Fibroblast of pulmonary artery (primary cell): ENCODE data around the gene PCDHGA4.

Experiments used
- DNase-seq: peaks from one replicate; pipeline ENCODE4 v3.0.0-alpha.2; 2010; ENCODE audit warnings: low read depth
- H3K4me3 ChIP-seq: replicated peaks from 2 replicates; pipeline ENCODE4 v1.5.1; 2011; ENCODE audit warnings: low read depth, mild to moderate bottlenecking, control low read depth, low read length, moderate library complexity
- TF ChIP-seq, protein P1 (sequence below): IDR thresholded peaks from 2 replicates; pipeline ENCODE4 v1.5.1; 2011; ENCODE audit warnings: mild to moderate bottlenecking, control low read depth, low read length, inconsistent platforms; ENCODE audit errors: missing control alignments

PCDHGA4 gene

DNA sequence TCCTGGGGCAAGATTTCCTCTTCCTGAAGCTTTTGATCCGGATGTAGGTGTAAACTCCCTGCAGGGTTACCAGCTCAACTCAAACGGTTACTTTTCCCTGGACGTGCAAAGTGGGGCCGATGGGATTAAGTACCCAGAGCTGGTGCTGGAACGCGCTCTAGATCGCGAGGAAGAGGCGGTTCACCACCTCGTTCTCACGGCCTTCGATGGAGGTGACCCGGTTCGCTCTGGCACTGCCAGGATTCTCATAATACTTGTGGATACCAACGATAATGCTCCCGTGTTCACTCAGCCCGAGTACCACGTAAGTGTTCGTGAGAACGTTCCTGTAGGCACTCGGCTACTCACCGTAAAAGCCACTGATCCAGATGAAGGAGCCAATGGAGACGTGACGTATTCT lies 820 bp downstream of the PCDHGA4 start:
- H3K4me3 ChIP-seq, result peak overlapping the region; percentile 47
- no peak for DNase-seq
- TF ChIP-seq, protein P1, sequence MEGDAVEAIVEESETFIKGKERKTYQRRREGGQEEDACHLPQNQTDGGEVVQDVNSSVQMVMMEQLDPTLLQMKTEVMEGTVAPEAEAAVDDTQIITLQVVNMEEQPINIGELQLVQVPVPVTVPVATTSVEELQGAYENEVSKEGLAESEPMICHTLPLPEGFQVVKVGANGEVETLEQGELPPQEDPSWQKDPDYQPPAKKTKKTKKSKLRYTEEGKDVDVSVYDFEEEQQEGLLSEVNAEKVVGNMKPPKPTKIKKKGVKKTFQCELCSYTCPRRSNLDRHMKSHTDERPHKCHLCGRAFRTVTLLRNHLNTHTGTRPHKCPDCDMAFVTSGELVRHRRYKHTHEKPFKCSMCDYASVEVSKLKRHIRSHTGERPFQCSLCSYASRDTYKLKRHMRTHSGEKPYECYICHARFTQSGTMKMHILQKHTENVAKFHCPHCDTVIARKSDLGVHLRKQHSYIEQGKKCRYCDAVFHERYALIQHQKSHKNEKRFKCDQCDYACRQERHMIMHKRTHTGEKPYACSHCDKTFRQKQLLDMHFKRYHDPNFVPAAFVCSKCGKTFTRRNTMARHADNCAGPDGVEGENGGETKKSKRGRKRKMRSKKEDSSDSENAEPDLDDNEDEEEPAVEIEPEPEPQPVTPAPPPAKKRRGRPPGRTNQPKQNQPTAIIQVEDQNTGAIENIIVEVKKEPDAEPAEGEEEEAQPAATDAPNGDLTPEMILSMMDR, result no peak

DNA sequence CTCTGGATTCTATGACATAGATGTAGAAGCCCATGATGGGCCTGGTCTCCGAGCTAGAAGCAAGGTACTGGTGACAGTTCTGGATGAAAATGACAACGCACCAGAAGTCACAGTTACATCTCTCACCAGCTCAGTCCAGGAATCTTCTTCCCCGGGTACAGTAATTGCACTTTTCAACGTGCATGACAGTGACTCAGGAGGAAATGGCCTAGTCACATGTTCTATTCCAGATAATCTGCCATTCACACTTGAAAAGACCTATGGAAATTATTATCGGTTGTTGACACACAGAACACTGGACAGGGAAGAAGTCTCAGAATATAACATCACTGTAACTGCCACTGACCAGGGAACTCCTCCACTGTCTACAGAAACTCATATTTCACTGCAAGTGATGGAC lies 1.3 kb downstream of the PCDHGA4 start:
- no peak overlapping the region for H3K4me3 ChIP-seq
- no peak for DNase-seq
- TF ChIP-seq, protein P1, result no peak

DNA sequence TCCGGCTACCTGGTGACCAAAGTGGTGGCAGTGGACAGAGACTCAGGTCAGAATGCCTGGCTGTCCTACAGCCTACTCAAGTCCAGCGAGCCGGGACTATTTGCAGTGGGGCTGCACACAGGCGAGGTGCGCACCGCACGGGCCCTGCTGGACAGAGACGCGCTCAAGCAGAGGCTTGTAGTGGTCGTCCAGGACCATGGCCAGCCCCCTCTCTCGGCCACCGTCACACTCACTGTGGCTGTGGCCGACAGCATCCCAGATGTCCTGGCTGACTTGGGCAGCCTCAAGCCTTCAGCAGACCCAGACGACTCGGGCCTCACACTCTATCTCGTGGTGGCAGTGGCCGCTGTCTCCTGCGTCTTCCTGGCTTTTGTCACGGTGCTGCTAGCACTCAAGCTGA lies 2.1 kb downstream of the PCDHGA4 start:
- no peak overlapping the region for H3K4me3 ChIP-seq
- TF ChIP-seq, protein P1, result no peak
- DNase-seq, result no peak

DNA sequence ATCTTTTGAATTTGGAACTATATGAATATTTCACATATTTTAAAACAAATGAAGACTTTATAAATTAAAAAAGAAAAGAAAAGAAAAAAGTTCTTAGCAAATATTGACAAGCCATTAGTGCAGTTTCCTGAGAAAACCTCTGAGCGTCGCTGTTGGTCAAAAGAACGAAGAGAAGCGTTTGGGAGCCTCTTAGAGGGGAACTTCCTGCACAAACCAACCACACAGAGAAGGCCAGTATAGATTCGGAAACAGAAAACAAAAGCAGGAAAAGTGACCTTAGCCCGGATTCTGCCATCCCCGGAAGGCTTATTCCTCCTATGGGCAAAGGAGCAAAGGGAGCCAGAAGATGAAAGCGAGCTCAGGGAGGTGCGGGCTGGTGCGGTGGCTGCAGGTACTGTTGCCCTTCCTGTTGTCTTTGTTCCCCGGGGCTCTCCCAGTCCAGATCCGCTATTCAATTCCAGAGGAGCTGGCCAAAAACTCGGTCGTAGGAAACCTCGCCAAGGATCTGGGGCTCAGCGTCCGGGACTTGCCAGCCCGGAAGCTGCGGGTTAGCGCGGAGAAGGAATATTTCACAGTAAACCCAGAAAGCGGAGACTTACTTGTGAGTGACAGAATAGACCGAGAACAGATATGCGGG lies 5.1 kb downstream of the PCDHGA4 start, which contains the start of gene PCDHGB2:
PCDHGB2 (plus strand) TSS at position 205 of the 637 bp plus-strand sequence; CDS start at position 347, 142 bp downstream.
- peak; percentile 66 for DNase-seq
- TF ChIP-seq, protein P1, result peak; percentile 44
- H3K4me3 ChIP-seq, result peak within 1 kb of the TSS; percentile 47

DNA sequence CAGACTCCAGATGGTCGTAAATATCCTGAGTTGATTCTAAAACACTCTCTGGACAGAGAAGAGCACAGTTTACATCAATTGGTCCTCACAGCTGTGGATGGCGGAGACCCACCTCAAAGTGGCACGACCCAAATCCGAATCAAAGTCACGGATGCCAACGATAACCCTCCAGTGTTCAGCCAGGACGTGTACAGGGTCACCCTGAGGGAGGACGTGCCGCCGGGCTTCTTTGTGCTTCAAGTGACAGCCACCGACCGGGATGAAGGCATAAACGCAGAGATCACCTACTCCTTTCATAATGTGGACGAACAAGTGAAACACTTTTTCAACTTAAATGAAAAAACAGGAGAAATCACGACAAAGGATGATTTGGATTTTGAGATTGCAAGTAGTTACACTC lies 5.9 kb downstream of the PCDHGA4 start:
- H3K4me3 ChIP-seq, result no peak overlapping the region
- DNase-seq, result no peak
- TF ChIP-seq, protein P1, result no peak

DNA sequence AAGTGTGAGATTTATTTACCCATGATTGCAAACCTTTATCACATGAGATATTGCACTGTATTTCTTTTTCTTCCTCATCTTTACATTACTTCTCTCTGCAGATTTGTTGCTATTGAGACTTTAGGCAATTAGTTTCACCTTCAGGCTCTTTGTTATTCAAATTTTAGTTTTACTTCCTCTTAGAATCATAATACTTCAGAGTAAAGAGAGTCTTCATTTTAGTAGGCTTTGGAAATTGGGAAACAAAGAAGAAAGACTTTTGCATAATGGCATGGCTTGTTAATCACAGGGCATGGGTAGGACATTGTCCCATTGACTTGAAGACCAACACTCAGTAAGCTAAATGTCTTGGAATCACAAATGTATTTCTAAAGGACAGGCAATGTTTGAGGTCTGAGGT lies 7.9 kb downstream of the PCDHGA4 start:
- TF ChIP-seq, protein P1, result no peak
- H3K4me3 ChIP-seq, result no peak overlapping the region
- DNase-seq, result no peak
